Tongue (tissue), 2 donors: ENCODE measurements around the gene SURF6. TPM values are rescaled to one million over a fixed set of nuclear protein-coding genes. Genes with fewer than 3 reads are reported as not detected.
"Not testable (repeated sequence)": the region's sequence is repeated elsewhere in the genome, so short reads cannot be mapped to it uniquely, and the experiment has no call there.

Source experiments
- DNase-seq: peaks from one replicate; pipeline ENCODE4 v3.0.0-alpha.2; 2015
- total RNA-seq: library from RNA; depleted of rRNA; stranded (reverse); fragments of >200 nt; gene quantifications from one replicate; pipeline ENCODE4 v1.2.3, GENCODE V29; 2014

The SURF6 gene
- total RNA-seq, 1 donor from 2014 or later, result 18.9 TPM

- DNase-seq, result no peak
These were observed 11.8 kb downstream of the SURF6 start for GRCh38 chr9:133323991-133324703.

DNA sequence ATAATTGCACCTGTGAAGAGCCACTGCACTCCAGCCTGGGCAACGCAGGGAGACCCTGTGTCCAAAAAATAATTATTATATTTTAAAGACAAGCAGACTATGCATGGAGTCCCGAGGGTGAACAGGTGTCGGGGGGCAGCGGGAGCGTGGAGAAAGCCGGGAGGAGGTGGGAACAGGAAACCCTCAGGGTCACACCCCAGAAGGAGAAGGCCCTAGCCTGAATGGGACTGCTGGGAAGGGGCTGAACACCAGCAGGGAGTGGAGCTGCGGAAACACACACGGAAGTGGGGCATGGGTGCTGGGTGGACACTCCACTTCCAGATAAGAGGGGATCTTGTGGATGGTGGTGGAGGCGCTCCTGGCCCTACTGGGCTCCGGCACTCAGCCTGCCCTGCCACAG, 12.8 kb downstream of the SURF6 start:
- DNase-seq, result no peak

DNA sequence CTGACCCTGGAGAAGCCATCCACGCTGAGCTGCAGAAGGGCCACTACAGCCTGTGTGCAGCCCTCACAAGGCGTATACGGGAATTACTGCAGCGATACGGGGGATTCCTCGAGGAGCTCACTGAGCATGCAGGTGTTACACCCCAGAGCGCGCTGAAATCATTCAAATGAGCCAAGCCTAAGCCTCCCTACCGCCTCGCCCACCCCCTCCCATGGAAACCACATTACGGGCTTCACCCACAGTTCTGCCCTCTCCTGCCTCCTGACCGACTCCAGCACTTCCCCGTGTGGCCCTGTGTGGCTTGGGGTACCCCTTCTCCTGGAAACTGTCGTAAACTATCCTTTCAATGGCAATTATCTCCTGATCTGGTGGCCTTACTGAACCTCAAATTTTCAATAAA, 13.3 kb downstream of the SURF6 start:
- DNase-seq, result no peak

GRCh38 chr9:133321411-133321935, 14.5 kb downstream of the SURF6 start:
- no peak for DNase-seq

GRCh38 chr9:133320421-133320881, 15.5 kb downstream of the SURF6 start:
- DNase-seq, result no peak

GRCh38 chr9:133317551-133317950, 18.4 kb downstream of the SURF6 start:
- not testable (repeated sequence) for DNase-seq

DNA sequence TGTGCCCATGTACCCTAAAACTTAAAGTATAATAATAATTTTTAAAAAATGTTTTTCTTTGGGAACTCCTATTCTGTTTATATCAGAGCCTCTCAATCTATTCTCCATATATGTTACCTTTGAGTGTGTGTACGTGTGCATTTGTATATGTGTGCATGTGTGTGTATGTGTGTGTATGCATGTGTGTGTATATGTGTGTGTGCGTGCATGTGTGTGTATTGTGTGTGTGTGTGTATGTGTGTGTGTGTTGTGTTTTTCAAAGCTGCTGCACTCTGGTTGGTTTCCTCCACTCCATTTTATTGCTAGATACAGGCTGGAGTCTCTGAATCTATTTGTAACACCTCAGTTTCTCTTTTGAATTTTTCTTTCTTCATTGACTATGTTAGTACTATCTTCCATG, 20.0 kb downstream of the SURF6 start:
- DNase-seq, result no peak

- DNase-seq, result no peak
These were observed 26.4 kb downstream of the SURF6 start for GRCh38 chr9:133309608-133310007.

- DNase-seq, result no peak
These were observed 28.7 kb downstream of the SURF6 start for GRCh38 chr9:133307301-133307700.

GRCh38 chr9:133306242-133307204, 29.5 kb downstream of the SURF6 start:
- DNase-seq, result peak; percentile 32

- DNase-seq, result no peak
These were observed 30.3 kb downstream of the SURF6 start for GRCh38 chr9:133305731-133306130.

GRCh38 chr9:133304477-133305377, 31.3 kb downstream of the SURF6 start:
- no peak for DNase-seq

DNA sequence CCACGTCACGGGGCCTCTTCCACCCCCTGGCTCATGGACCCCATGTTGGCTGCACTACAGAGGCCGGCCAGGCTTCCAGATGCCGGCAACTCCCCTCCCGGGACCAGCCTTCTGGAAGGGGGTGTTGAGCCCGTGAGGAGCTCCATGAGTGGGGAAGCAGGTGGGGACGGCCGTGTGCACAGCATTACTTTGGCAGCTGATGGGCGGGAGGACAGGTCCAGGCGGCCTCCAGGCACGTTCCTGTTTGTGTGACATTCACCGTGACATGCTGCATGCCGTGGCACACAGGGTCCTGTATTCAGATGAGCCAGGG, 31.9 kb downstream of the SURF6 start:
- DNase-seq, result peak; percentile 5

- no peak for DNase-seq
These were observed 32.5 kb downstream of the SURF6 start for GRCh38 chr9:133303266-133304157.

DNA sequence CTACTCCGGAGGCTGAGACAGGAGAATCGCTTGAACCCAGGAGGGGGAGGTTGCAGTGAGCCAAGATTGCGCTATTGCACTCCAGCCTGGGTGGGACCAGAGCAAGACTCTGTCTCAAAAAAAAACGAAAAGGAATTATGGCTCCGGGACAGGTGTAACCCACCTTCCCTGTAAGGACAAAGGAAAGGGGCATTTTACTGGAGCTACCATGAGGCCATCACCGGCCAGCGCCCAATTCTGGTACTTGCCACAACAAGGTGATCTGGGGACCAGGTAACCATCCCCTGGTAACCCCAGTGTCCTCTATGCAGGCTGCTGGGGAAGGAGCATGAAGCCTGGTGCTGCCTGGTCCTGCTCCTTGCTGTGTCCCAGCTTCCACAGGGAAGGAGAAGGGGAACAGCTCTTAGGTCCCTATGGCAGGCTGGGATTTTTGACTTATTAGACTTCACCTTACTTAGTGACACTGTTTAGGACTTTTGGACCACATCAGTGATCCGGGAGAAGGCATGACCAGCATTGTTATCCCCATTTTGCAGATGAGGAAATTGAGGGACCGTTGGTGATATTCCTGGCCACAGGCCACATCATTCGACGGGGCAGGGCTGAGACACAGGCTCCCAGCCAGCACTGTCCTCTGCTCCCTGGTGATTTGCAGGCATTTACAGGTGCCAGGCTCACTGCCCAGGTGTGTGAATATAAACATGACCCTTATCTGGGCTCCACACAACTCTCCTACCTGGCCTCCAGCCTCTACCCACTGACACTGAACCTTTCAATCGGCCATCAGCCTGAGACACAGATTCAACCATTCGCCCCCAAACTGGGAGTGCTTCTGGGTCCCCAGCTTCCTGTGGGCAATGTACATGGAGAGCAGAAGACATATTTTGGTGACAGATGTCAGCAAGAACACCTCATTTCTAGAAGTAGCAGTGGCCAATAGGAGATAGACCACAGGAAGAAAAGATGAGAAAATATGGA, 34.4 kb downstream of the SURF6 start:
- no peak for DNase-seq

- DNase-seq, result peak; percentile 5
These were observed 36.0 kb downstream of the SURF6 start for GRCh38 chr9:133299996-133300395.

- no peak for DNase-seq
These were observed 41.7 kb downstream of the SURF6 start for GRCh38 chr9:133294257-133294656.

DNA sequence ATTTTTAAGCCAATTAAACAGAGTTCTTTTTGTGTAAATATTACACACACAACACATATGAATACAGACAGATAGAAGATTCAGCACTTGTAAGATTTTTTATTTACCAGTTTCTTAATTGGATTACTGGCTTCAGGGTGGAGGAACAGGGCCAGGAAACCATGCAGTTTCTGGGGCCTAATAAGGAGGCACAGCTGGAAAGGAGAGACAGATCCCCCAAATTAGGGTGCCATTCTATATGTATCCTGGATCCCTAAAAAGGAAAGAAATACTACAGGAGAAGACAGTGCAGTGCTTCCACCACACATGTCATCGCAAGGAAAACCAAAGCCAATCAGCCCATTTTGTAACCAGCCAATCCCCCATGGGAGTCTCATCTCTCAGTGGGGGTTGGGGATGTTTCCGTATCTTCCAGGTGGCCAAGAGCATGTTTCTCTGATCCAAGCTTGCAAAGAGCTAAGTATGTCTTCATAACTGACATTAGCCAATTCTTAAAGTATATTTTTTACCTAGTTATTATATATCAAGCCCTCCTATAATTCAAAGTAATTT, 45.2 kb downstream of the SURF6 start:
- no peak for DNase-seq

DNA sequence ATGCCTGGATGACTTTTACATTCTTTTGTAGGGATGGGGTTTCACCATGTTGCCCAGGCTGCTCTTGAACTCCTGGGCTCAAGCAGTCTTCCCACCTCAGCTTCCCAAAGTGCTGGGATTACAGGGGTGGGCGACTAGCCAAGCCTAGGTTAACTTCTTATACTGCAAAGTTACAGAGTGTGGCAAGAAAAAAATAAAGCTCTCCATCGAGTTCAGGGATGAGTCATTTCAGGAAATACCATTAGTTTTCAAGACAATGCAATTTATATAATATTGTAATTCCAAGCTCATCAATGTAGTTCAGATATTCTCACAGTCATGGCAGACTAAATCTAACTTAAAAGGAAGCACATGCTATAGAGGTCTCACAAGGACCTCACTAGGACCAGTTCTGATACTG, 49.5 kb downstream of the SURF6 start:
- no peak for DNase-seq
